Brain microvascular endothelial cell (primary cell): ENCODE measurements around the gene SETD3.

Experiments used
- DNase-seq: peaks from one replicate; pipeline ENCODE4 v3.0.0-alpha.2; 2020
- H3K27ac ChIP-seq: fragments of 250-450 bp; sonication (Bioruptor Pico); 2 replicates; pipeline ENCODE4 v1.5.1; 2020; ENCODE audit warnings: mild to moderate bottlenecking, moderate library complexity
- H3K27me3 ChIP-seq: fragments of 250-450 bp; sonication (Bioruptor Pico); replicated peaks from 2 replicates; pipeline ENCODE4 v1.5.1; 2020; ENCODE audit warnings: mild to moderate bottlenecking
- H3K36me3 ChIP-seq: fragments of 250-450 bp; sonication (Bioruptor Pico); replicated peaks from 2 replicates; pipeline ENCODE4 v1.5.1; 2020; ENCODE audit warnings: mild to moderate bottlenecking
- H3K4me3 ChIP-seq: 2 replicates; pipeline ENCODE4 v1.5.1; 2011; ENCODE audit warnings: low read depth, mild to moderate bottlenecking, control low read depth, low read length, moderate library complexity
- in situ Hi-C: cut with HindIII; loops from 2 replicates; pipeline ENCODE4 v1.10.0; 2017; ENCODE audit warnings: low sequenced_read_pairs, low pct_ligation_motif_present
- TF ChIP-seq, protein P1 (sequence below): IDR thresholded peaks from 2 replicates; pipeline ENCODE4 v1.5.1; 2011; ENCODE audit warnings: low read depth, mild to moderate bottlenecking, moderate library complexity, low read length, control low read depth, inconsistent platforms; ENCODE audit errors: missing control alignments

The SETD3 gene

DNA sequence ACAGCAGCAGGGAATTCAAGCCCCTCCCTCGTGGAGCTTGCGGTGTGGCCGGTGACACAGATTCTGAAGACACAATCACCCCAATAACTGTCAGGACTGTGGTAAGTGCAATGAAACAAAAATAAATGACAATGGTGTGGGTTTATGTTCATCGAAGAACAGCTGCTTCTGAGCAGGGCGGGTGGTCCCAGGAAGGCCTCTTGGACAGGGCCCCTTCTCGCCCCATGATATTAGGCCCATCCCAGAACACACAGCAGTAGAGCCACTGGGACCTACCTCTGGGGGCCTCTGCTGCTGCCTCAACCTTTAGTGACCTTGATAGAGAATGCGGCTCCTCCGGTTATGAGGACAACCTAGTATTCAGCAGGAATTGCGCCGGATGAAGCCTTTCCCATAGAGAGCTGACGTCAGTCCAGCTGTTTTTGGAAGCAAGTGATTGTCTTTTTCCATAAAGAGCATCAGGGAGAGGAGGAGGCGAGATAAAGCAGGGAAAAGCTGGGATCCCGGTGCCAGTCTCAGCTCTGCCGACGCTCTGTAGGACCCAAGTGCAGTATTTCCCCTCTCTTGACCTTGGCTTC is 124.5 kb downstream of the SETD3 start:
- H3K36me3 ChIP-seq: no peaks in the 10 kb centered on the region
- in situ Hi-C loops: no loop called here
- no peak for DNase-seq

DNA sequence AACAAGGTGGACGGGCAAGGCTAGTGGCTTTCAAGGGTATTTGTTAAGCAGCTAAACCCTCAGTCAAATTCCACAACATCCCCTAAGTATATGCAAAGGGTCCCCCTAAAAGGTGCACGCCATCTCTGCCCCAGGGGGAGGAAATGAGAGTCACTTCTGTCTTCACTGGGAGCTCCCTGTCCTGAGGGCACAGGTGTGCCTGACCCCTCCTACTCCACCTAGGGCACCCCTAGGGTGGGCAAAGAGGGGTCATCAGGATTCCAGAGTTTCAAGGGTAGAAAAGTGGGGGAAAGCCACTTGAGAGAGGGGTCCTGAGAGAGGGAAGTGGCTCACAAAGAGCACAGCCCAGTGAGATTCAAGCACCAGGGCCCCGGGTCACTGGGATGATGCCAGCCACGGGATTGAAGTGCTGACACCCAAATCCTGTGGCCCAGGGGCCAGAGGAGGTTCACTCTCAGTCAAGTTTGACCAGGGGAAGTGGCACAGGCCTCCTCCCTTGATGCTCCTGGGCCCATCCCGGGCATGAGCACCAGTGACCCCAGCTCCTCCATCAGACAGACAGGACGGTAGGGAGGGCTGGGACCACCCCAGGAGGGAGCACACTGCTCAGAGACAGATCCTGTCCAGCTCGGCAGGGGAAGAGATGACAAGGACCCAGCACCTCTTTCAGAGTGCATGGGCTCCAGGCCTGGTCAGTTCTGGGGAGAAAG is 126.3 kb downstream of the SETD3 start:
- no peak overlapping the region for H3K4me3 ChIP-seq
- H3K36me3 ChIP-seq: no peaks in the 10 kb centered on the region
- TF ChIP-seq, protein P1, sequence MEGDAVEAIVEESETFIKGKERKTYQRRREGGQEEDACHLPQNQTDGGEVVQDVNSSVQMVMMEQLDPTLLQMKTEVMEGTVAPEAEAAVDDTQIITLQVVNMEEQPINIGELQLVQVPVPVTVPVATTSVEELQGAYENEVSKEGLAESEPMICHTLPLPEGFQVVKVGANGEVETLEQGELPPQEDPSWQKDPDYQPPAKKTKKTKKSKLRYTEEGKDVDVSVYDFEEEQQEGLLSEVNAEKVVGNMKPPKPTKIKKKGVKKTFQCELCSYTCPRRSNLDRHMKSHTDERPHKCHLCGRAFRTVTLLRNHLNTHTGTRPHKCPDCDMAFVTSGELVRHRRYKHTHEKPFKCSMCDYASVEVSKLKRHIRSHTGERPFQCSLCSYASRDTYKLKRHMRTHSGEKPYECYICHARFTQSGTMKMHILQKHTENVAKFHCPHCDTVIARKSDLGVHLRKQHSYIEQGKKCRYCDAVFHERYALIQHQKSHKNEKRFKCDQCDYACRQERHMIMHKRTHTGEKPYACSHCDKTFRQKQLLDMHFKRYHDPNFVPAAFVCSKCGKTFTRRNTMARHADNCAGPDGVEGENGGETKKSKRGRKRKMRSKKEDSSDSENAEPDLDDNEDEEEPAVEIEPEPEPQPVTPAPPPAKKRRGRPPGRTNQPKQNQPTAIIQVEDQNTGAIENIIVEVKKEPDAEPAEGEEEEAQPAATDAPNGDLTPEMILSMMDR: no peak
- in situ Hi-C loops: no loop called here
- H3K27me3 ChIP-seq: no peaks in the 10 kb centered on the region
- no peak for DNase-seq
- no peak overlapping the region for H3K27ac ChIP-seq

More for the DNA sequence above, 124.5 kb downstream of the SETD3 start:
- no peak overlapping the region for H3K4me3 ChIP-seq
- H3K27me3 ChIP-seq: no peaks in the 10 kb centered on the region
- H3K27ac ChIP-seq: no peak overlapping the region
- TF ChIP-seq, protein P1: no peak

DNA sequence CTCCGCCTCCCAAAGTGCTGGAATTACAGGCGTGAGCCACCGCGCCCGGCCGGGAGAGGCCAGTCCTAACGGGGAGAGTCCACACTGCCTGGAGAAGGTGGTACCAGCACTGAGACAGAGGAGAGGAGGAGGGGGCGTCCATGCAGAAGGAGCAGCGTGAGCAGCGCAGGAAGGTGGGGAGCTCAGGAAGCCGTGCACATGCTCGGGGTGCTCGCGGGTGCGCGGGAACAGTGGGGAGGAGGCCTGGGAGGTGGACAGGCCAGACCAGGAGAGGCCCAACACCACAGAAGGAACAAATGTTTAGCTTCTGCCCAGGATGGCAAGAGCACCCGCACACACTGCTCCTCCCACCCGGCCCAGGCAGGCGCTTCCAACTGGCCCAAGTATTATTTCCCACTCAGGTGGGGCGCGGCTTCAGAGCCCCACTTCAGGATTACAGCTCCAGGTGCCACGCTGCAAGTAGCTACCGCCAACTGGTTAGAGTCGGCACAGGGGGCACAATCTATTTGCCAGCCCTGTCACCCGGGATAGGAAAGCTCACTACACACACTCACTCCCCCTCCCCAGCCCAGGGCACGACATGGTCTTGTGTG is 127.9 kb downstream of the SETD3 start:
- no peak overlapping the region for H3K27ac ChIP-seq
- H3K27me3 ChIP-seq: no peaks in the 10 kb centered on the region
- H3K4me3 ChIP-seq: no peak overlapping the region
- in situ Hi-C loops: no loop called here
- DNase-seq: no peak
- TF ChIP-seq, protein P1: no peak
- no peaks in the 10 kb centered on the region for H3K36me3 ChIP-seq

DNA sequence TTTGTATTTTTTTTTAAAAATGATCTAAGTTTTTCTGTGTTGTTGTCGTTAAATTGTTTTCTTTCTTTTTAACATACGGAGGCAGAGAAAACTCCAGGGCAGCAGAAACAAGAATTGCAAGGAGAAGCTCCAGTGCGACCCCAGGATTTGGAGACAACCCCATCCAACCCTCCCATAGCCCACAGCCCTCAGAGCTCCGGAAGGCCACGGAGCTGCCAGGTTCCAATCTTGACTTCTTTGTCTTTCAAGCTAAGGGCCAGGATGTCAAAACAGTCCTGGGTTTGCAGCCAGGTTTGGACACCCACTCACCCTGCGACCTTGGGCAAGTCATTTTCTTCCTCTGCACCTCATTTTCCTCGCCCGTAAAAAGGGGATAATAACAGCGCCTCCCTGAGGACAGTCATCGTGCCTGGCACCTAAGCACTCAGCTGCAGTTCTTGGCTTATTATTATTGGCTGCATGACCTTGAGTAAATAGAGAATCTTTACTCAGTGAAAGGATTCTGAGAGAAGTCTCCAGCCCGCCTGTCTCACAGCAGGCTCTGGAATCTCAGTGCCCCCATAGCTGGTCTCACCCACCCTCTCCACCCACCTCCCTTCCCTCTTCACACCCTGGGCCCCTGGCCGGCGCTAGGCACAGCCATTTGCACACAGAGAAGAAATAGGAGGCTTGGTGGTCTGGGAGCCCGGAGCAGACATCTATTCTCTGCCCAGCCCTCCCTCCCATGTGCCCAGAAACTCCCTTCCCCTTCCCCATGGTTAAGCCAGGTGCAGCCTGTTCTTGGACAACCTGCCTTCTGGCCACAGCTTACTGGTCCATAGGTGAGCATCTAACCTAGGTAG is 129.3 kb downstream of the SETD3 start:
- DNase-seq: no peak
- Histone ChIP-seq H3K27me3 (no peaks in the 10 kb centered on the region), H3K4me3 (no peak overlapping the region), H3K36me3 (no peaks in the 10 kb centered on the region), H3K27ac (no peak overlapping the region)
- in situ Hi-C loops: no loop called here
- TF ChIP-seq, protein P1: no peak

DNA sequence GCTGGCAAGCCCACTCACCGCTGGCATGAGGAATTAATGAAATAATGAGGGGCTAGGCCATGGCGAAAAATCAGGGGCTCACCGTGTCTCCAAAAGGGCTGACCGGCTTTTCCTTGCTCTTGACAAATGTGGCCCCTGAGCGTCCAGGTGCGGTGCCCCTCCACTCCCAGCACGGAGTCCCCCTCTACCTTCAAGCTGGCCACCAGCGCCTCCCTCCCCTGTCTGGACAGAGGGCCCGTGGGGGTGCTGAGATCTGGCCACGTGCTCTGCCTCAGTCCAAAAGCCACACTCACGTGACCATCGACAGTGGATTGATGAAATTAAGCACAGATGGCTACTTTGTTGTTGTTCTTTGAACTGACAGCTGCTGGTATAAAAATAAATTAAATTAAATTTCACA is 129.9 kb downstream of the SETD3 start:
- in situ Hi-C loops: no loop called here
- H3K27me3 ChIP-seq: no peaks in the 10 kb centered on the region
- H3K36me3 ChIP-seq: no peaks in the 10 kb centered on the region
- H3K27ac ChIP-seq: no peak overlapping the region
- TF ChIP-seq, protein P1: no peak
- no peak overlapping the region for H3K4me3 ChIP-seq
- DNase-seq: no peak
